Measurements from ENCODE around the gene FARS2.

GRCh38 chr6:5598123-5598522 is 336.8 kb downstream of the FARS2 start:
- no peak for TF ChIP-seq EZH2 (IDR thresholded peaks at IDR 0.05; ENCODE audit: borderline replicate concordance, low read depth, low read length, severe bottlenecking)
- no peak for TF ChIP-seq FOS (IDR thresholded peaks at IDR 0.05; ENCODE audit: borderline replicate concordance, insufficient read depth, low read length)
- no peak for TF ChIP-seq CTCF (IDR thresholded peaks at IDR 0.05; ENCODE audit: extremely low read depth in 1 of 2, insufficient read depth in 1 of 2, low read depth in 1 of 2, low read length in 2 of 2)
